GM18873 (cell line): ENCODE data around the gene PPTC7.
"Not testable (repeated sequence)": the region's sequence is repeated elsewhere in the genome, so short reads cannot be mapped to it uniquely, and the experiment has no call there.

Experiments used
- ATAC-seq: cut with Tn5 transposase; IDR thresholded peaks from one replicate; pipeline ENCODE4 v1.9.1; 2021; ENCODE audit warnings: mild to moderate bottlenecking, moderate library complexity, moderate number of reproducible peaks; ENCODE audit not compliant: unreplicated experiment, low FRiP score

PPTC7 gene

DNA sequence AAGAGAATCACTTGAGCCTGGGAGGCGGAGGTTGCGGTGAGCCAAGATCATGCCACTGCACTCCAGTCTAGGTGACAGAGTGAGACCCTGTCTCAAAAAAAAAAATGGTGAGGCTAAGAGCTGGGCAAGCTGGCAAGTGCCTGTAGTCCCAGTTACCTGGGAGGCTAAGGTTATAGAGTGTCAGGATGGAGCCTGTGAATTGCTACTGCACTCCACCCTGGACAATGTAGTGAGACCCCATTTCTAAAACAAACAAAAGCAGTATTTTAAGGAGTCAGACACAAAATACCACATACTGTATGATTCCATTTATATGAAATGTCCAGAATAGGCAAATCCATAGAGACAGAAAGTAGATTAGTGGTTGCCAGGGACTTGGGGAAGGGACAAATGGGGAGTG lies 4.0 kb upstream of the PPTC7 start:
- ATAC-seq, result not testable (repeated sequence)

DNA sequence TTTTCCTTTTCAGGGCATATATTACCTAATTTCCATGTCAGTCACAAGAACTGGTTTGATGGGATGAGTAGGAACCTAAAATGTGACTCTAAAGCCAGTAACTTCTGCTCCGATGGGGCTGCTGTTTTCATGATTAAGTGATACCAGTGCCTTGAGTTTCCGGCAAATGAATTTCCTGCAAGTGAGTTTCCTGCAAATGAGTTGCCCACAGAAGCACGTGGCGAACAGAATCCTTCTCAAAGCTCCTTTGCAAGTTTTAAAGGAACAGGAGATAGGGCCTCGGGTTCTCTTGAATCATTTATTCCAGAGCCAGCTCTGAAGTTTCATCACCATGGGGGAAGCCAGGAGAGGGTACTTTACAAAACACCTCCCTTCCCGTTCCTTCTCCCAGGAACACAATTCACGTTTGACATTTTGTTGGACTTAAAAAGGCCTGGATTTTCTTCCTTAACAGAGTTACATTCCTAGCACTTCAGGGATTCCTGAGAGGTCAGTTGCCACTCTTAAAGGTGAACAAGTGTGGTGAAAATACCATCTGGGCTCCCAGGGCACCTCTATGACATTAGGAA lies 2.2 kb upstream of the PPTC7 start:
- ATAC-seq, result no peak

DNA sequence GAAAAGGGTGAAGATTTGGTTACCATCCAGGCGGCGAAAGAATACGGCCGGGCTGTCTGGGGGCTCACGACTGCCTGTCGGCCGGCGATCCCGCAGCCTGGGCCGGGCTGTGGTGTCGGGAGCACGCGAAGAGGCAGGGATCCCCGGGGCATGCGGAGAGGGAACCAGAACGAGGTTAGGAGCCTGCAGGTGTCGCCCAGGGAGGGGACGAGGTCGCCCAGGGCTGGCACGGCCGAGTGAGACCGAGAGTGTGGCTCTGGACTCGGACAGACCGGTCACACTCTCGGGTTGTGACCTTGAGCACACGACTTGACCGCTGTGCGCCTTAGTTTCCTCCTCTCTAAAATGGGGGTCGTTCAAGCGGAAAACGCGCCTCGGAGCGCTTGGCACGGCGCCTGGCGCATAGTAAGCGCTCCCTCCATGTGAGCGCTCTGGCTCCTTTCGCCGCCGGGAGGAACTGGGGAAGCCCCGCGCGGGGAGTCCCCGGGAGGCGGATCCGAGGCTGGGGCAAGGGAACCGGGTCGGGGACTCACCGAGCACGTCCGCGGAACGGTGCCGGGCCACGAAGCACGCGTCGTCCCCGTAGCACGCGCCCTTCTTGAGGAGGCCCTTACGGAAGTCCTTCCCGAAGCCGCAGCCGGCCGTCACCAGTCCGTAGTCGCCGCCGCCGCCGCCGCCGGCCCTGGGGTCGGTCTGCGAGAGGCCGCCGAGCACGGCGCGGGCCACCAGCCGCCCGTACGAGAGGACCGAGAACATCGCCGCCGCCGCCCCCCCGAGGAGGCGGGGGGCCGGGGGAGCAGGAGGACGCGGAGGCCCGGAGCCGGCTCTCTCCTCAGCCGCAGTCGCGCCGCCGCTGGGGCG lies 612 bp downstream of the PPTC7 start:
- ATAC-seq, result peak; percentile 42

- no peak for ATAC-seq
Observed at GRCh38 chr12:110581931-110582275, 1.2 kb downstream of the PPTC7 start.

GRCh38 chr12:110579535-110580253 lies 3.4 kb downstream of the PPTC7 start:
- no peak for ATAC-seq

DNA sequence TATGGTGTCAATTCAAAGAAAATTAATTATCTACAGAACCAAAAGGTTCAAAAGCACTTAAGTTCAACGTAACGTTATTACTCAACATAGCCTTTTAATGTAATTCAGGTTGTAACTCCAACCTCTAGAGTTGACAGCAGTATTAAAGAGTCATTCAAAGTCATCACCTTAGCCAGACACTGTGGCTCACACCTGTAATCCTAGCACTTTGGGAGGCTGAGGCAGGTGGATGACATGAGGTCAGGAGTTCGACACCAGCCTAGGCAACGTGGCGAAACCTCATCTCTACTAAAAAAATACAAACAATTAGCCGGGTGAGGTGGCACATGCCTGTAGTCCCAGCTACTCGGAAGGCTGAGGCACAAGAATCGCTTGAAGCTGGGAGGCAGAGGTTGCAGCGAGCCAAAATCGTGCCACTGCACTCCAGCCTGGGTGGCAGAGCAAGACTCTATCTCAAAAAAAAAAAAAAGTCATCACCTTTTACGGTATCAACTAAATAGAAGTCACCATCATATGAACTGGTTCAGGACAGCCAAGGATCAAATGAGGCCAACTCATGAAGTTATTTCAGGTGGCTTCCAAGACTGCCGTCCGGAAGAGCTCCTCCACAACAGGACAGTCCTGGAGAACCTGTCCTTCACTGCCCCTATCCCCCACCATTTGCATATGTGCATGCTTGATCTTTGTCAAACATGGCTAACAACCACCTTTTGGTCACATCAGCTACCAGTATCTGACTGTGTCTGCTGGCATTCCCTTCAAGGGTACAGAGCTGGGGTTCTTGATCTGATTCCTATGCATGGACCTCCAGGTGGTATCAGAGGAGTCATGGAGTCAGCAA lies 4.2 kb downstream of the PPTC7 start:
- ATAC-seq, result no peak

DNA sequence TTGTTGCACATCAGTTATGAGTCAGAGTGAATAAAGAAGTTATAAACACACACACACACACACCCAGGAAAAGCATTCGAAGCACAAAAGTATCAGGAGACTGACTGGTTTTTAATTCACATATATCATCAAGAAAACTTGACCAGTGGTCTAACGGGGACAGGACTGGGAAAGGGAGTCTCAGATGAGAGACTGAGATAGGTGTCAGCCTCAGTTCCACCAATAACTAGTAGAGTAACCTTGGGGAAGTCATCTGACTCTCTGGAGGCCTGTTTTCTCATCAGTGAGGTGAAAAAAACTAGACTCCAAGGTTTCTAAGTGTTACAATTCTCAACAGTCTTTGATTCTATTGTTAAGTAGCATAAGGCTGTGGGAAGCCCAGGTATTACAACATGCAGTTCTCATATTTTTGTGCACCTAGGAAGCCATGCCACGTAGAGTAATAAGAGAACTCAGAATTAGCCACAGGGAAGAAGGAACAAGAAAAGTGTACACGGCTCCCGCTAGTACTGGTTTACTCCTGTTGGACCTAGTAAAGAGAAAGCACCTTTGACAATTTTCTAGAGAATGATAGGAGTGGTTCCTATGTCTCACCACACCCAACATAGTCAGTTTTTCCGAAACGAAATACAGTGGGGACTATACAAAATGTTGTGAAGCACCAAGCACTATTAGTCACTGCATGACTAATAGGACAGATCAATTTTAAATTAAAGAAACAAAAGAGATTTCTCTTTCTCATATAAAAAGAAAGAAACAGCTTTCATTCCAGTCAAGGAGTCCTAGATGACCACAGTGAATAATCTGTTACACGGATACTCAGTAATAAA lies 5.0 kb downstream of the PPTC7 start:
- ATAC-seq, result no peak

GRCh38 chr12:110576504-110576903 lies 6.6 kb downstream of the PPTC7 start:
- no peak for ATAC-seq

GRCh38 chr12:110575326-110575725 lies 7.8 kb downstream of the PPTC7 start:
- ATAC-seq, result no peak

DNA sequence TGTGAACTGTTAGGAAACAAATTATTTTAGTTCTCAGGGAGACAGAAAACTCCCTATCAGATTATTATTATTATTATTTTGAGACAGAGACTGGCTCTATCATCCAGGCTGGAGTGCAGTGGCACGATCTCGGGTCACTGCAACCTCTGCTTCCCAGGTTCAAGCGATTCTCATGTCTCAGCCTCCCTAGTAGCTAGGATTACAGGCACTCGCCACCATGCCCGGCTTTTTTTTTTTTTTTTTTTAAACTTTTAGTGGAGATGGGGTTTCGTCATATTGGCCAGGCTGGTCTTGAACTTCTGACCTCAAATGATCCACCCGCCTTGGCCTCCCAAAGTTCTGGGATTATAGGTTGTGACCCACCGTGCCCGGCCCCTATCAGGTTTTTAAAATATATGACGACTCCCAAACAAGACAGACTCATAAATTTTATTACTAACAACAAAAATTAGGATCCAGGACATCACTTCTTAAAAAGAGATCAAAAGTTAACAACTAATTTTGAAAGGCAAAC lies 8.3 kb downstream of the PPTC7 start:
- not testable (repeated sequence) for ATAC-seq

DNA sequence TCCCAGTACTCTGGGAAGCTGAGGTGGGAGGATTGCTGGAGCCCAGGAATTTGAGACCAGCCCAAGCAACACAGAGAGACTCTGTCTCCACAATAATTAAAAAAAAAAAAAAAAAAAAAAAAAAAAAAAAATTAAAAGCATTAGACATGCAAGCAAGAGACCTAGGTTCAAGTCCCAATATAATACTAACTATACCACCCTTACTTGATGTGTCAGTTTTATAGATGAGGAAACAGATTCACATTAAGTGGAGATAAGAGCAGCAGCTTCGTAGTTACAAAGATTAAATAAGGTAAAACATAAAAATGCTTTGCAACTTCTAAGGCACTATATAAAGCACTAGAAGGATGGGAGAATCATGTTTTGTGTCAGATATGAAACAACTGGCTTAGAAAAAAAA lies 9.1 kb downstream of the PPTC7 start:
- ATAC-seq, result no peak

- not testable (repeated sequence) for ATAC-seq
Observed at GRCh38 chr12:110570798-110571197, 12.3 kb downstream of the PPTC7 start.

- ATAC-seq, result not testable (repeated sequence)
Observed at GRCh38 chr12:110569838-110570237, 13.3 kb downstream of the PPTC7 start.

GRCh38 chr12:110568752-110569151 lies 14.4 kb downstream of the PPTC7 start:
- no peak for ATAC-seq

DNA sequence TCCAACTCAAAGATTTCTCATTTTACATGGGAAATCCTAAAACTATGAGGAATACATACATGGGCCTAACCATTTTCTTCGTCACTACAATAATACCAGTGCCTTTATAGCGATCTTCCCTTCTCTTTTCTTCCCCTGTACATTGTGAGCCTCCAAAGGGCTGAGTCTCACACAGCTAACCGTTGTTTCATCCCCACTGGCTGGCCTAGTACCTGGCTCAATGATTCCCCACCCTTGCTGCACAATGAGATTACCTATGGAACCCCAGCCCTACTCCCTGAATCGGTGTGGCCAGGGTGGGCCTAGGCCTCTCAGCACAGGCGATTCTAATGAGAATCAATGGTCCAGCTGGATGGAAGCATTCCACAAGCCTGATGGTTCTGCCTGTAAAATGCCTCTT lies 16.1 kb downstream of the PPTC7 start:
- no peak for ATAC-seq

GRCh38 chr12:110565894-110566871 lies 16.9 kb downstream of the PPTC7 start:
- no peak for ATAC-seq

- no peak for ATAC-seq
Observed at GRCh38 chr12:110564471-110564991, 18.6 kb downstream of the PPTC7 start.
